ENCODE data around the gene NCKAP5. TPM values are rescaled to one million over a fixed set of nuclear protein-coding genes. Genes with fewer than 3 reads are reported as not detected.

The NCKAP5 gene
- total and polyA plus RNA-seq, 8 donors: 0.23 to 1.5 (median 0.44) TPM

GRCh38 chr2:133605766-133606137 lies 37.5 kb upstream of the NCKAP5 start:
- DNase-seq (no peak), ATAC-seq (no peak), FAIRE-seq (no peak)
- Histone ChIP-seq H3K9me3 (no peaks in the 10 kb centered on the region), H3K4me1 (no peaks in the 10 kb centered on the region), H3K36me3 (no peaks in the 10 kb centered on the region), H3K4me3 (no peak overlapping the region), H3K27ac (no peak overlapping the region), H3K27me3 (no peaks in the 10 kb centered on the region)
- 79 to 87% methylated on average over 1 of the region's 1 CpG for WGBS, 2 donors
- intact Hi-C loops (cut with DNase I): no loop called here
- no peak for TF ChIP-seq CTCF (IDR thresholded peaks at IDR 0.05)

DNA sequence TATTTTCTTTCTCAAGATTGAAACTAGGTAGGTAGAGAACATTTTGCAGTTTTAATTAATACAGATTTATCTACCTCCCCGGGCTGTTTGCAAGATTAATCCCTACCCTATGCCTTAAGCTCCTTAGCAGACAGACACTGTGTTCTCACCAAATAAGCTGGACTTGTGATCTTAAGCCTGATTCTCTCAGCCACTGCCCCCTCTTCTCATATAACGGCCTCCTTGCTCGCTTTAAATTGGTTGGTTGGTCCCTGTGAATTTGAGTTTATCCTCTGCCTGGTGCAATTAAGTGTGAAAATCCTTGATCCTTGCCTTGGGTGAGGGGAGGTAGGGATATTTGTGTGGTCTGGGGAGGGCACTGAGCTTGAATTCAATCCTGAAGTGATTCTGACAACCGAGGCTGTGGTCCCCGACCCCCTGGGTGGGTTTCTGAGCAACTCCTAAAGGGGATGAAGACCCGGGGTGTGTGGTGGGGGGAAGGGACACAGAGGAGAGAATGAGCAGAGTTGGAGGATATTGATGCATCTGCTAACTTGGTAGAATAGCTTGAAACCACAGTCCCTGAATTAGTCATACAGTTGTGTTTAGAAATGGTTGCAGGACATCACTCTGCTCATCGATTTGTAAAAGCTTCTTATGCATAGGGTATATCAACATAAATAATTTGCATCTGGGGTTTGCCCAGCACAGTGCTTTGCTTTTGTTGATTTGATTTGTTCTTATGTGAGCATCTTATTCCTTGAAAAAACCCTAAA lies 36.9 kb upstream of the NCKAP5 start:
- ATAC-seq: no peak
- H3K27me3 ChIP-seq: no peaks in the 10 kb centered on the region
- intact Hi-C loops (cut with DNase I): no loop called here
- TF ChIP-seq CTCF (IDR thresholded peaks at IDR 0.05): no peak
- H3K27ac ChIP-seq: no peak overlapping the region
- H3K9me3 ChIP-seq: no peaks in the 10 kb centered on the region
- 34 to 41% methylated on average over 7 of the region's 7 CpGs for WGBS, 2 donors
- H3K4me3 ChIP-seq: no peak overlapping the region
- no peaks in the 10 kb centered on the region for H3K4me1 ChIP-seq
- no peaks in the 10 kb centered on the region for H3K36me3 ChIP-seq
- no peak for FAIRE-seq
- no peak for DNase-seq

DNA sequence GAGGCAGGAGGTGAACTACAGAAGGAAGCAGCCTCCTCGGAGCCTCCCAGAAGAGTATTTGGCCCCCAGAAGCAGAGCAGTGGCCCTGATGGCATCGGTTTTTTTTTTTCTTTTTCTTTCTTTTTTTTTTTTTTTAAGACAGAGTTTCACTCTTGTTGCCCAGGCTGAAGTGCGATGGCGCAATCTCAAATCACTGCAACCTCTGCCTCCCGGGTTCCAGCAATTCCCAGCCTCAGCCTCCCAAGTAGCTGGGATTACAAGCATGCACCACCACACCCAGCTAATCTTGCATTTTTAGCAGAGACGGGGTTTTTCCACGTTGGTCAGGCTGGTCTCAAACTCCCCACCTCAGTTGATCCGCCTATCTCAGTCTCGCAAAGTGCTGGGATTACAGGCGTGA lies 34.8 kb upstream of the NCKAP5 start:
- DNase-seq: no peak
- 85 to 90% methylated on average over 10 of the region's 10 CpGs for WGBS, 2 donors
- H3K9me3 ChIP-seq: no peaks in the 10 kb centered on the region

DNA sequence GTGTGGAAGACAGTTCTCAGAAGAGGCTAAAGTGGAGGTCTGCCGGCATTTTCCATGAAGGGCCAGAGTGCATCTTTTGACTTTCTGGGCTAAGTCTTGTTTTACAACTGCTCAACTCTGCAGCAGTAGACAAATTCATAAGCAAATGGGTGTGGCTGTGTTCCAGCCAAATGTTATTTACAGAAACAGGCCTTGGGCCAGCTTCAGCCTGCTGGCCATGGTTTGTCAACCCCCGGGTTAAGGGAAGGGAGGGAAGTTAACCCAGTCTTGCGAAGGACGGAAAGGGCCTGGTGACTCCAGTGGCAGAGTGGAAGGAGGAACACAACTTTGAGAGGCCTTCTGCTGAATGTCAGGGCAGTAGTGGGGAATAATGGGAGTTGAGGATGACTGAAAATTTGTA lies 34.3 kb upstream of the NCKAP5 start:
- Histone ChIP-seq H3K27me3 (no peaks in the 10 kb centered on the region), H3K9me3 (no peaks in the 10 kb centered on the region), H3K4me3 (no peak overlapping the region), H3K27ac (no peak overlapping the region), H3K36me3 (no peaks in the 10 kb centered on the region), H3K4me1 (no peaks in the 10 kb centered on the region)
- intact Hi-C loops (cut with DNase I): no loop called here
- WGBS, 2 donors: 63 to 66% methylated on average over 4 of the region's 4 CpGs
- FAIRE-seq (no peak), ATAC-seq (no peak), DNase-seq (no peak)
- no peak for TF ChIP-seq CTCF (IDR thresholded peaks at IDR 0.05)

More for the DNA sequence above, 34.8 kb upstream of the NCKAP5 start:
- Histone ChIP-seq H3K36me3 (no peaks in the 10 kb centered on the region), H3K27me3 (no peaks in the 10 kb centered on the region), H3K4me3 (no peak overlapping the region), H3K4me1 (no peaks in the 10 kb centered on the region), H3K27ac (no peak overlapping the region)
- ATAC-seq: no peak
- no peak for FAIRE-seq
- no peak for TF ChIP-seq CTCF (IDR thresholded peaks at IDR 0.05)
- intact Hi-C loops (cut with DNase I): no loop called here

- DNase-seq: no peak
- intact Hi-C loops (cut with DNase I): no loop called here
- no peak overlapping the region for H3K4me3 ChIP-seq
- FAIRE-seq: no peak
- H3K36me3 ChIP-seq: no peaks in the 10 kb centered on the region
- no peak overlapping the region for H3K27ac ChIP-seq
- H3K4me1 ChIP-seq: no peaks in the 10 kb centered on the region
- 67 to 69% methylated on average over 13 of the region's 13 CpGs for WGBS, 2 donors
- TF ChIP-seq CTCF (IDR thresholded peaks at IDR 0.05): no peak
- ATAC-seq: no peak
- no peaks in the 10 kb centered on the region for H3K9me3 ChIP-seq
- no peaks in the 10 kb centered on the region for H3K27me3 ChIP-seq
These were observed 32.1 kb upstream of the NCKAP5 start for GRCh38 chr2:133600266-133600928.

Measured in pancreas (tissue), 10 donors.